GOT3 (cell line): ENCODE measurements around the gene TBC1D5.
"Not testable (repeated sequence)": the region's sequence is repeated elsewhere in the genome, so short reads cannot be mapped to it uniquely, and the experiment has no call there.

Source experiments
- DNase-seq: peaks from one replicate; lab custom pipeline; 2025; ENCODE audit warnings: mixed read lengths; lab: John Stamatoyannopoulos, UW

The TBC1D5 gene

DNA sequence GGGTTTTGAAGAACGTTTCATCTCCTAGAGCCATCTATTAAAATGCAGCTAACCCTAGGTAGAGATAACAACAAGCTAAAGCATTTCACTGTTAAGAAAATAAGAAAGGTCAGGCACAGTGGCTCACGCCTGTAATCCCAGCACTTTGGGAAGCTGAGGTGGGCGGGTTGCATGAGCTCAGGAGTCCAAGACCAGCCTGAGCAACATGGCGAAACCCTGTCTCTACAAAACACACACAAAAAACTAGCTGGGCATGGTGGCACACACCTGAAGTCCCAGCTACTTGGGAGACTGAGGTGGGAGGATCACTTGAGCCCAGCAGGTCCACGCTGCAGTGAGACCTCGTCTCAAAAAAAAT lies 5.4 kb upstream of the TBC1D5 start:
- DNase-seq = no peak

- DNase-seq = no peak
Measured at GRCh38 chr3:17747174-17747889, 4.9 kb upstream of the TBC1D5 start.

DNA sequence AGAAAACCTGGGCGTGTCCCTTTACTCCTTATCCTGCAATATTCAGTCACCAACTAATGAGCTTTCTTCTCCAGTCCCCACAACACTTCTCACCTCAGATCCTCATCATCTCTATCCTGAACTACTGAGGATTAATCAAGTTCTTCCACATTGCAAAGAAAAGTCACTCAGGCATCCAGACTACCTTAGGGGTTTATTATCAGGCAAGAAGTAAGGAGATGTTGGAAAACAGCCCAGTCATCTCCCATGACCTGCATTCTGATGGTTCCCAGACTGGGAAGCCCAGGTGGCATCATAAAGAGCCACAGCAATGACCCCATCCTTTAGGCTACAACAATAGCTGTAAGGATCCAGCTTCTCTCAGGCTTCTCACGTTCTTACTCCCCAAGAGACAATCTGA lies 3.5 kb upstream of the TBC1D5 start:
- no peak for DNase-seq

GRCh38 chr3:17745301-17745700 lies 2.9 kb upstream of the TBC1D5 start:
- no peak for DNase-seq

- DNase-seq = no peak
Measured at GRCh38 chr3:17744693-17745092, 2.3 kb upstream of the TBC1D5 start.

DNA sequence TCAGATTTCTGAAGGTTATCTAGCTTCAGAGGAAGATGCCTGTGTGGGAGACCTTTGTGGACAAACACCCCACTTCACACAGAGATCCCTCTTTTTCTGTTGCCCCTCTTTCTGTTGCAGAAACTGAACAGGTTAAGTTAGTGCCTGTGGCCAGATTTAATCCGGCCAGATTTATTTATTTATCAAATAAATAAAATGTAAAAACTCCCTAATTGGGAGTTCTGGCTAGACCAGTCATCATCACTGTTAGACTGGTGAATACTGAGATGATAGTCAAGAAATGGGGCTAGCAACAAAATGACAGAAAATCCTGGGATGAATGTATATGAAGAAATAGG lies 1.2 kb upstream of the TBC1D5 start:
- no peak for DNase-seq

GRCh38 chr3:17742880-17743657 lies 638 bp upstream of the TBC1D5 start:
- DNase-seq = no peak

DNA sequence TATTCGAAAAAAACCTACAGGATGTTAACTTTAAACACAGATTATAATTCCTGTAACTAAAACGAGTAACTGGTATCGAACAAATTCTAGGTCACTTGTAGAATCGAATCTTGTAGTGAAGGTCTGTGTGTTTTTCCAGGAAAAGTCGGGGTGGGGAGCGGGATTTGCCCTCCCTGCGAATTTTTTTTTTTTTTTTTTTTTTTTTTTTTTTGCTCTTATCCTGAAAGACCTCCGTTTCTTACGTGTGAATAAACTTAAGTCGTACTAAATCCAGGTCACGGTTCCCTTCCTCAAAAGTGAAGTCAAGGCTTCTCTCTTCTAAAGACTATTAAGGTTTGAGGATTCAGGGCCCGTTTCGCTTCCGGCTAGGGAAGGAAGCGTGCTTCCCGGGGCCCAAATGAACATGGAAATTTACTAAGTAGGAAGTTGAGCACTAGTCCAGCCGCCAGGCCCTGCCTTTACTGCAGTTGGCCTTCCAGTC lies 770 bp downstream of the TBC1D5 start:
- no peak for DNase-seq

DNA sequence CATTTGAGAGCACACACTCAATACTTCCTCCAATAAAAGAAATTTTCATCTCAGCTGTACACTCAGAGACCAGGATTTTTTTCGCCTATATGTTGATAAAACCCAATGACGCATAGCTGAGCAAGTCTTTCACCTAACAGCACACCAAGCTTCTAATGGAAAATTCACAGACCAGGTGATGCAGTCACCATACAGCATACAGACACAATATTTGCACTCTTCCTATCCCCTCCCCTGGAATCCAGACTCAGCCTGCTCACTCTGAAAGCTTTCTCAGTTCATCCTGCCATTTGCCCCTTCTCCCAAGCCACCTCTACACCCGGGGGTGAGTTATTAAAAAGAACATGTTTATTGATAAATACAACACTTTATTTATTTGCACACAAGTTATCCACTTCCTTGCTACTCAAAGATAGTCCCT lies 1.7 kb downstream of the TBC1D5 start:
- no peak for DNase-seq

GRCh38 chr3:17738921-17739320 lies 3.5 kb downstream of the TBC1D5 start:
- no peak for DNase-seq

DNA sequence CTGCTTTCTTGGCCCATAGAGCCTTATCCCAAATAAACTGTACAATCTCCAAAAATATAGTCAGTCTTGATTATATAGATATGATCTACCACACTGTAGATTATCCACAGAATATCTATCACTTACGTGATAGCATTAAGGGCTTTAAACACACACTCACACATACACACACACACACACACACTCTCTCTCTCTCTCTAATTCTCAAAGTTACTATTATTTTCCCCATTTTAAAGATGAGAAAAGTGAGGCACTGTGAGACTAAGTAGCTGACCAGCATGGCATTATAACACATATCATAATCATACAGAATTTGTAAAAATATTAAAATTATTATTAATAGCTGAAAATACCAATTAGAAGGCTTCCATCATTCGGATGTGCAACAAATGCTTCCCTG lies 4.2 kb downstream of the TBC1D5 start:
- no peak for DNase-seq

DNA sequence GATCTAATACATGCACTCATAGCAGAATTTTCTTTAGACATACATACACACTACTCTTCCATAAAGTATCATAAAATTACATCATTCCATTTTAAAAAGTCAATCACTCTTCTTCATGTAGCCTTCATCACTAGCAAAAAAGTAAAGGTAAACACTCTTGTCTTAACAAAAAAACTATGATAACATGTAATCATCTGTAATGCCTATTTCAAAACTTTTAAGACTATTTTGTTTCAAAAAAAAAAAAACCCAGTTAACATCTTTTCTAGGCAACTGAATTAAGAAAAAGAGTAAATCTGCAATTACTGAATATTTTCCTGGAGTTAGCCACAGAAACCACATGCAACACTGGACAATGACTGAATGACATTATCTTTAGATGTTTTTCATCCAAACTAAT lies 4.8 kb downstream of the TBC1D5 start:
- DNase-seq = no peak

- not testable (repeated sequence) for DNase-seq
Measured at GRCh38 chr3:17735362-17735761, 7.1 kb downstream of the TBC1D5 start.

DNA sequence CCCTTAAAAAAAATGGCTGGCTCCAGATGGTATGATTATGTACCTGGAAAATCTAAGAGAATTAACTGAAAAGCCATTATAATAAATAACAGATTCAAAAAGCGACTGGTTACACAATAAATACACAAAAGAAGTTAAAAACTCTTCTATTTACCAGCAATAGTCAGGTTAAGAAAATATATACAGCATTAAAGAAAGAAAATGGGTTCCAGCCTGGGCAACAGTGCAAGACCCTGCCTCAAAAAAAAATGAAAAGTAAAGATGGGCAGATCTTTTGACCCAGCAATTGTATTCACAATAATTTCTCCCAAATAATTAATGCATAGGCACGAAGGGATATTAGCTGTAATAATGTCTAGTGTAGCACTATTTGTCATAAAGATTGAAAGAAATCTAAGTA lies 8.7 kb downstream of the TBC1D5 start:
- DNase-seq = no peak

GRCh38 chr3:17733215-17733614 lies 9.2 kb downstream of the TBC1D5 start:
- no peak for DNase-seq

DNA sequence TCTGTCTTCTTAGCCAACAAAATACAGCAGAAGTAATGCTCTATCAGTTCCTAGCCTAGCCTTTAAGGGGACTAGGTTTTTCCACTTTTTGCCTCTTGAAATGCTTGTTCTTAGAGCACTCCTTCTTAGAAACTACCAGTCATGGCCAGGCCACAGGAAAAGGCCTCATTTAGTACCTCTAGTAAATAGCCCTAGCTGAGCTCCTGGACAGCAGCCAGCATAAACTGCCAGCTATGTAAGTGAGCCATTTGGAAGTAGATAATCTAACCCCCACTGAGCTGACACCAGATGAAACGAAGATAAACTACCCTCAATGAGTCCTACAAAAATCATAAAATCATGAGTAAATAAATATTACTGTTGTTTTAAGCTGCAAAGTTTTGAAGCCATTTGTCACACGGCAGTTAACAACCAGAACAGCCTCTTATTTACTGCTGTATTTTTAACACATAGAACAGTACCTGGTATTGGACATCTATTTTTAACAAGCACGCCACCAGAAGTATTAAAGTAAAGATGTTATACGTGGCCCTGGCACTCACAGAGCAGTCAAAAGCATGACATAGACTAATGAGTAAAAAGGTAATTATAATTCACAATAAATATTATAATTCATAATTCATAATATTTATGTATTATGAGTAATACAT lies 12.0 kb downstream of the TBC1D5 start:
- no peak for DNase-seq

GRCh38 chr3:17726313-17726712 lies 16.1 kb downstream of the TBC1D5 start:
- DNase-seq = no peak

DNA sequence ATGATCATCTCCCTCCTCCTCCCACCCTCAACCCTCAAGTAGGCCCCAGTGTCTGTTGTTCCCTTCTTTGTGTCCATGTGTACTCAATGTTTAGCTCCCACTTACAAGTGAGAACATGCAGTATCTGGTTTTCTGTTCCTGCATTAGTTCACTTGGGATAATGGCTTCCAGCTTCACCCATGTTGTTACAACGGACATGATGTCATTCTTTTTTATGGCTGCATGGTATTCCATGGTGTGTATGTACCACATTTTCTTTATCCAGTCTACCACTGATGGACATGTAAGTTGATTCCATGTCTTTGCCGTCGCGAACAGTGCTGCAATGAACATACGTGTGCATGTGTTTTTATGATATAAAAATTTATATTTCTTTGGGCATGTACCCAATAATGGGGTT lies 16.6 kb downstream of the TBC1D5 start:
- not testable (repeated sequence) for DNase-seq

- no peak for DNase-seq
Measured at GRCh38 chr3:17724948-17725347, 17.5 kb downstream of the TBC1D5 start.

GRCh38 chr3:17724122-17724521 lies 18.3 kb downstream of the TBC1D5 start:
- no peak for DNase-seq

DNA sequence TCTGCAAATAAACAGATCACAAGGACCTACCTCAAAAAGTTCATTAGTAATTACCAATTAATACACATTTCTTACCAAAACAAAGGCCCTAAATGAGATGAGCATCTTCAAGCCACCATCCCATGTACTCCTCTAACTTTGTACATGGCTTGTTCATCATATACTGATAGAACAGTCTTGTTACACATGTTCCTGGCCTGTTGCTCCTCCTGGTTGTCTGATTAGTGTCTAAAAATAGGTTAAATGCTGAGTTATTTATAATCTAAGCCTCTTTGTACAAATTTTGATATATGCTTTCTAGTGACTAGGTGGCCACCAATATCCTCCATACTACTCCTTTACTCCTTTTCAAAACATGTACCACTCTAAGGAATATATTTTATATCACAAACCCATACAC lies 25.0 kb downstream of the TBC1D5 start:
- no peak for DNase-seq

DNA sequence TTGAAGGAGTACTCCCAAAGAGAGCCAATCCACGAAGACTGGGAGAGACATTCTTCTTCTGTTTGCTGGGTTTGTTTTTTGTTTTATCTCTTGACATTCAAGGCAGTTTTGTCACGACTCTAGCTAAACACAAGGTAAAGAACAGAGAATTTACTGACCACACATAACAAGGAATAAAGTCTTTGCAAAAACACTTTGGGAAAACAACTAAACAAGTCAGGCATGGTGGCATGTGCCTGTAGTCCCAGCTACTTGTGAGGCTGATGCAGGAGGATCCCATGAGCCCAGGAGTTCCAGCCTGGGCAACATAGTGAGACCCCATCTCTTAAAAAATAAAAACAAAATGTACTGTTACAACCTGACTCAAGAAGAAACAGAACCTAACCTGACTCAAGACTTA lies 28.0 kb downstream of the TBC1D5 start:
- no peak for DNase-seq

DNA sequence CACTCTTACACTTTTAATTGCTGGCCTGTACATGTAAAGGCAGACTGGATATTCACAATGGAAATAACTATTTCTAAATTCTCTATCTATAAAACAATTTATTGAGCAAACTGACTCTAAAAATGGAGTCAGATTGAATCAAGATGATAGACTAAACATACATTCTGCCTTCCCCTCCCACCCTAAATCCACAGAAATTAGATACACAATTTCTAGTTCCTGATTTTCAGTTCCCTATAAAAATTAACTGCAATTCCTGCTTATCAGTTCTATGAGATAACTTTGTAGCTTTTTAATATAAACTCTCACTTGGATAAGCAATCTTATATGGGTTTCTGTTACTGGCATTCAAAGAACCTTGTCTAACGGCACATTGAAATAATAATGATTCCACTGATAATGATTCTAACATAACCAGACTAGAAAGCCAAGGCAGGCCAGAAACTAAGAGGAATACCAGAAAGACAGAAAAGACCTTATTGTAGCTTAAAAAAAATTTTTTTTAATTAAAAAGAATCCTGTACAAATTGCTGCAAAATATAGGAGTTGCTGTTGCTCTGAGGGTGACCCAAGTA lies 33.1 kb downstream of the TBC1D5 start:
- DNase-seq = no peak
